ENCODE data around the gene TREM1.
"Not testable (repeated sequence)": the region's sequence is repeated elsewhere in the genome, so short reads cannot be mapped to it uniquely, and the experiment has no call there.

Gene TREM1

DNA sequence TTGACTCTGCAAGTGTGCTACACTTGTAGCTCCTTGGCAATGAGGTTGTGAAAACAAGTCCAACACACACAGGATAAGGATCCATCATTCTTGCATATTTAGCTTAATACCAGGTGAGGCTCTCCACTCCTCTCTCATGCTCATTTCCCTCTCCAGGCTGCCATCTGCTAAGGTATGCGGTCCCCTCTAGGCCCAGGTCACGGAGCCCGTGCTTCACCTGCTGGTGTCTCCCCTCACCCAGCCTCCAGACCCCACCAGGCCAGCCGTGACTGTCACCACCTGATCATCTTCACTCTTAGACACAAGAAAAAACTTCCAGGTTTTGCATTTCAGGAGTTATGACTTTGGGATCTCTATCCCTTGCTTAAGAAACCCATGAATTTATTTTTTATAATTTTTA is 34.7 kb upstream of the TREM1 start:
- H3K9me3 ChIP-seq (ENCODE audit: insufficient read depth, low read depth, low read length): no peaks in the 10 kb centered on the region
- H3K4me1 ChIP-seq (ENCODE audit: insufficient read depth, low read length): peaks cover 7% of the 10 kb centered on the region
- H3K9ac ChIP-seq (ENCODE audit: low read depth, low read length): no peak overlapping the region
- no peaks in the 10 kb centered on the region for H3K36me3 ChIP-seq (ENCODE audit: insufficient read depth, low read length)
- peaks cover 18% of the 10 kb centered on the region for H3K27me3 ChIP-seq (ENCODE audit: insufficient read depth, low read length)
- no peak overlapping the region for H3K27ac ChIP-seq (ENCODE audit: low read depth, low read length)
- no peak overlapping the region for H3K4me3 ChIP-seq (ENCODE audit: low read length)
- WGBS: 91% methylated on average over 4 of the region's 4 CpGs

DNA sequence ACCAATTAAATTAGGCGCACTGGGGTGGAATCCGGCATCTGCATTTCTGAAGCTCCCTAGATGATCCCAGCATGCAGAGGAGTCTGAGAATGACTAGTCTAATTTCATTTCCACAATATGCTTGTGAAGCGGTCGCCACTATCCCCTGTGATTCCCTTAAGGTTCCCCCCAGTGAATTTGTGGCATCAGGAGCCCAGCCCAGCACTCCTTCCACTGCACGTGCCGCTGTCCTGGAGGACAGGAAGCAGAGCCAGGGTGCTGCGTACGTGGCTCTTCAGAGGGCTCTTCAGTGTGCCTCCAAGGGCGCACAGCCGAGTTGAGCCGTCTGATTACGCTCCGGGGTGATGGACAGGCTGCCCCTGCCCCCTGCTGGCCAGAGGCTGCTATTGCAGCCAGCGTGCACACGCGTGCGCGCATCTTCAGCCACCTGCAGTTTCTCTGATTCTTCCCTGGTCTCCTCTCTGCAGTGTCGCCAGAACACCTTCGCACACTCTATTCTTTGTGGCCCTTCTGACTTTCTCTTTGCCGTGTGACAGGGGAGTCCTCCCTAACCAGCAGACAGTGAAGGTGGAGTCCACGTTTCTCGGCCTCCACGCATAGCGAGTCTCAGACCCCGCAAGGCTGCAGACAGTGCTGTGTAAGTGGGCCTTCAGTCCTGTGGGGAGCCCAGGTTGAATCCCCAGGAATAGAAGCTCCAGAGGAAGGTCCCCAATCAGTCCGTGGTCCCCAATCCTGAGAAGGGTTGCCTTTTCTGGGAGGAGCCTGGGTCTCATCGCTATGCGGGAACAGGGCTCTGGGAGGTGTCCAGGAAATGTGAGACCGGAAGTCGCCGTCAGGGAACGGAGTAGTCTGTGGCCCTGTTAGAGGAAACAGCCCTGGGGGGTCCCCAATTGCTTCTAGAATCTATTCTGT is 32.4 kb upstream of the TREM1 start:
- H3K4me3 ChIP-seq (ENCODE audit: low read length): peak overlapping the region; percentile 50
- H3K4me1 ChIP-seq (ENCODE audit: insufficient read depth, low read length): peaks cover 7% of the 10 kb centered on the region
- peaks cover 18% of the 10 kb centered on the region for H3K27me3 ChIP-seq (ENCODE audit: insufficient read depth, low read length)
- WGBS: 28% methylated on average over 32 of the region's 33 CpGs
- H3K9ac ChIP-seq (ENCODE audit: low read depth, low read length): peak overlapping the region; percentile 62
- H3K9me3 ChIP-seq (ENCODE audit: insufficient read depth, low read depth, low read length): no peaks in the 10 kb centered on the region
- no peaks in the 10 kb centered on the region for H3K36me3 ChIP-seq (ENCODE audit: insufficient read depth, low read length)
- H3K27ac ChIP-seq (ENCODE audit: low read depth, low read length): no peak overlapping the region

DNA sequence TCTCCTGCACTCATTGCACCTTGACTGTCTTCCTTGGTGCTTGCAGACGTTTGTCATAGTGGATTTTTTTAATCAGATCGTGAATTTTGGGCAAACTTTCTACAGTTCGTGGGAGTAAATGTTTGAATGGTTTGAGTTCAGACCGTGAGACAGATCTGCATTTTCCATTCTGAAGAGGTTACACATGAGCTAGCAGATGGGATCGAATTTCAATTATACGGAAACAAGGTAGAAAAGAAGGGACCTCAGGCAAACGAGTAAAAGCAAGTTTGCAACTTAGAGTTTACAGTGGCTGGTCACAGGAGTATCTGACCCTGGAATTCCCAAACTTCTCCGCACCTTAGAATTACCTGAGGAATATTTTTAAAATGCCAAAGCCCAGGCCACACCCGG is 31.8 kb upstream of the TREM1 start:
- Histone ChIP-seq H3K27me3 (ENCODE audit: insufficient read depth, low read length) (peaks cover 18% of the 10 kb centered on the region), H3K4me3 (ENCODE audit: low read length) (peak overlapping the region; percentile 50), H3K27ac (ENCODE audit: low read depth, low read length) (no peak overlapping the region), H3K36me3 (ENCODE audit: insufficient read depth, low read length) (no peaks in the 10 kb centered on the region), H3K9ac (ENCODE audit: low read depth, low read length) (peak overlapping the region; percentile 62), H3K9me3 (ENCODE audit: insufficient read depth, low read depth, low read length) (no peaks in the 10 kb centered on the region), H3K4me1 (ENCODE audit: insufficient read depth, low read length) (peaks cover 7% of the 10 kb centered on the region)
- 21% methylated on average over 9 of the region's 9 CpGs for WGBS

DNA sequence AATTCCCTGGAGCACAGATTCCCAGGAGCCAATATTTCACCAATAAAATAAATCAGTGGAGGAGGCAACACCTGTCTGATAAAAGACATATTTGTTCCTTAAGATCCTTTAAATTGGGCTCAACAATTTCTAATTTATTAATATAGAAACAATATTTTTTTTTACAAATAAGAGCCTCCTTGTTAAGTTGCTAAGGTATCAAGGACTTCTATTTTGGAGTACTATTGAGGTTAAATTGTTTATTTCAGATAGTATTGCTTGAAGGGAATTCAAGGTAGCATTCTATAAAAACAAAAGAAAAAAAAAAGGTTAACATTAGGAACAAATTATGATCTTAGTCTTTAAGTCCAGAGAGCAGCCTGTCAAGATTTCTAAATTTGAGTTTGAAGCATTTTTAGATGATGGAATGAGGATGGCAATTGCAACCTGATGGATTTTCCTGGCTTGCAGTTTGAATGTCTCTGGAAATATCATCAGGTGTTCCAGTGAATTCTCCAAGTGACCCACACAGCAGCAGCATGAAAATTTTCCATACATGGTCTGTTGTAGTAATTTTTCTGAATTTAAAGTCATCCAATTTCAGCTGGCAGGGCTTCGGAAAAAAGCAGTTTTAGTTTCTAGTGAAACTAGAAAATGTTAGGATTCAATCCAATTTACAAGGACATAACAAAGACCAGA is 29.6 kb upstream of the TREM1 start:
- peaks cover 7% of the 10 kb centered on the region for H3K4me1 ChIP-seq (ENCODE audit: insufficient read depth, low read length)
- H3K9me3 ChIP-seq (ENCODE audit: insufficient read depth, low read depth, low read length): no peaks in the 10 kb centered on the region
- peaks cover 18% of the 10 kb centered on the region for H3K27me3 ChIP-seq (ENCODE audit: insufficient read depth, low read length)
- WGBS: no CpG with 5 or more reads among the region's 1 CpG
- H3K9ac ChIP-seq (ENCODE audit: low read depth, low read length): no peak overlapping the region
- no peaks in the 10 kb centered on the region for H3K36me3 ChIP-seq (ENCODE audit: insufficient read depth, low read length)
- no peak overlapping the region for H3K27ac ChIP-seq (ENCODE audit: low read depth, low read length)
- H3K4me3 ChIP-seq (ENCODE audit: low read length): no peak overlapping the region

DNA sequence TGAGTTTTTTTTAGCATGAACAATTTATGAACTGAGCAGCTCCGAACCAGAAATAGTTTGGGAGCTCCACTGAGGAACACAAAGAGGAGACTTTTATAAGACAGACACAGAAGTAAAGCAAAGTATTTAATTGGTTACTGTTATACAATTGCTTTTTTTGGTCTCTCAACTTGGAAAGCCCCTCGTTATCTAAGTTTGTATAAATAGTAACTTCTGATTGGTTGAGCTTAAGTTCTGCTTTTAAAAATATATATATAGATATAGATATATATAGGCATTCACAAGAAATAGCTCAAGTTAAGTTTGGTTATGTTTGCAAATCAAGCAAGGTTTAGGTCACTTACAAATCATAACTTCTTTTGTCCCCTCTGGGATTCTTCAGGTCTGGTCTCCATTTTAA is 28.7 kb upstream of the TREM1 start:
- Histone ChIP-seq H3K9ac (ENCODE audit: low read depth, low read length) (no peak overlapping the region), H3K27ac (ENCODE audit: low read depth, low read length) (no peak overlapping the region), H3K4me3 (ENCODE audit: low read length) (no peak overlapping the region), H3K9me3 (ENCODE audit: insufficient read depth, low read depth, low read length) (no peaks in the 10 kb centered on the region), H3K27me3 (ENCODE audit: insufficient read depth, low read length) (peaks cover 18% of the 10 kb centered on the region), H3K4me1 (ENCODE audit: insufficient read depth, low read length) (peaks cover 7% of the 10 kb centered on the region), H3K36me3 (ENCODE audit: insufficient read depth, low read length) (no peaks in the 10 kb centered on the region)
- 87% methylated on average over 1 of the region's 2 CpGs for WGBS

DNA sequence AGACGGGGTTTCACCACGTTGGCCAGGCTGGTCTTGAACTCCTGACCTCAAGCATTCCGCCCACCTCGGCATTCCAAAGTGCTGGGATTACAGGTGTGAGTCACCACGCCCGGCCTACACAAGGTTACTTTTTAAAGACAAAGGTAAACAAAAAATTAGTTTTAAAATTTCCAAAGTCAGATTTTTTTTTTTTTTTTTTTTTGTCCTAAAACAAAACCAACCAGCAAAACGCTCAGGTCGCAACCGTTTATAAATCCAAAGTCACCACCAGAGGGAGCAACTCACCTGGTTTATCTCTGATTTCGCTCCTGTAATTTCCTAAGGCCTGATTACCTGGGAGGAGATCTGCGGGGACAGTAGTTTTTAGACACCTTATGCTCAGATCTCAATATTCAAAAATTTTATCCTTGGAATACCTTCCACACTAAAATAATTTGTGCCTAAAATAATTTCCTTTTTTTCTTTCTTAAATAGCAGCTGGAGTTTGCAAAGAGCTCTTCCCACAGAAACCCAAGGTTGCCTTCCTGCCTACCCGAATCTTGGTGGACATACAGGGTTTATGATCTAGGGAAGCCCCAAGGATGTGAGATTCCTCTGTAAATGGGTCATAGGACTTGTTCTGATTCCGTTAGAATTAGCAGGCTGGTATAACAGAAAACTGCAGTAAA is 19.8 kb upstream of the TREM1 start:
- H3K27ac ChIP-seq (ENCODE audit: low read depth, low read length): no peak overlapping the region
- H3K9ac ChIP-seq (ENCODE audit: low read depth, low read length): no peak overlapping the region
- H3K4me1 ChIP-seq (ENCODE audit: insufficient read depth, low read length): no peaks in the 10 kb centered on the region; the same call in 1 of the 2 replicates
- 53% methylated on average over 12 of the region's 13 CpGs for WGBS
- H3K9me3 ChIP-seq (ENCODE audit: insufficient read depth, low read depth, low read length): no peaks in the 10 kb centered on the region
- H3K27me3 ChIP-seq (ENCODE audit: insufficient read depth, low read length): no peaks in the 10 kb centered on the region
- H3K4me3 ChIP-seq (ENCODE audit: low read length): no peak overlapping the region
- H3K36me3 ChIP-seq (ENCODE audit: insufficient read depth, low read length): no peaks in the 10 kb centered on the region

DNA sequence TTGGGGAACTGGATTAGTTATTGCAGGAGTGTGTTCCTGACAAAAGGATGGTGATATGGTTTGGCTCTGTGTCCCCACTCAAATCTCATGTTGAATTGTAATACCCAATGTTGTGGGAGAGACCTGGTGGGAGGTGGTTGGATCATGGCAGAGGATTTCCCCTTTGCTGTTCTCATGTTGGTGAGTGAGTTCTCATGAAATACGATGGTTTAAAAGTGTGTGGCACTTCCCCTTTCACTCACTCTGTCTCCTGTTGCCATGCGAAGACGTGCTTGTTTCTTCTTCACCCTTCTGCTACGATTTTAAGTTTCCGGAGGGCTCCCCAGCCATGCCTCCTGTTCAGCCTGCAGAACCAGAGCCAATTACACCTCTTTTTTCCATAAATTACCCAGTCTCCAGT is 16.2 kb upstream of the TREM1 start:
- H3K27me3 ChIP-seq (ENCODE audit: insufficient read depth, low read length): no peaks in the 10 kb centered on the region
- H3K27ac ChIP-seq (ENCODE audit: low read depth, low read length): no peak overlapping the region
- 89% methylated on average over 5 of the region's 5 CpGs for WGBS
- H3K36me3 ChIP-seq (ENCODE audit: insufficient read depth, low read length): no peaks in the 10 kb centered on the region
- H3K4me3 ChIP-seq (ENCODE audit: low read length): no peak overlapping the region
- 0 out of 2 replicates have a peak, but pooled peaks cover 9% of the 10 kb centered on the region for H3K9me3 ChIP-seq (ENCODE audit: insufficient read depth, low read depth, low read length)
- H3K9ac ChIP-seq (ENCODE audit: low read depth, low read length): no peak overlapping the region
- H3K4me1 ChIP-seq (ENCODE audit: insufficient read depth, low read length): no peaks in the 10 kb centered on the region; the same call in 1 of the 2 replicates

DNA sequence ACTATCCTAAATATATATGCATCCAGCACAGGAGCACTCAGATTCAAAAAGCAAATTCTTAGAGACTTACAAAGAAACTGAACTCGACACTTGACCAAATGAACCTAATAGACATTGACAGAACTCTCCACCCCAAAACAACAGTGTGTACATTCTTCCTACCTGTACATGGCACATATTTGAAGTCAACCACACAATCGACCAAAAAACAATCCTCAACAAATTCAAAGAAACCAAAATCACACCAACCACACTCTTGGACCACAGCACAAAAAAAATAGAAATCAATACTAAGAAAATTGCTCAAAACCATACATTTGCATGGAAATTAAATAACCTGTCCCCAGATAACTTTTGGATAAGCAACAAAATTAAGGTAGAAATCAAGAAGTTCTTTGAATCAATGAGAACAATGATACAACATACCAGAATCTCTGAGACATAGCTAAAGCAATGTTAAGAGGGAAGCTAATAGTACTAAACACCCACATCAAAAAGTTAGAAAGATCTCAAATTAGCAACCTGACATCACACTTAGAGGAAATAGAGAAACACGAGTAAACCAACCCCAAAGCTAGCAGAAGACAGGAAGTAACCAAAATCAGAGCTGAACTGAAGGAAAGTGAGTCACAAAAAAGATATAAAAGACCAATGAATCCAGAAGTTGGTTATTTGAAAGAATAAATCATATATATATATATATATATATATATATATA is 12.5 kb upstream of the TREM1 start:
- H3K4me1 ChIP-seq (ENCODE audit: insufficient read depth, low read length): peaks cover 5% of the 10 kb centered on the region
- no peak overlapping the region for H3K9ac ChIP-seq (ENCODE audit: low read depth, low read length)
- peaks cover 4% of the 10 kb centered on the region; the same call in 1 of the 2 replicates for H3K27me3 ChIP-seq (ENCODE audit: insufficient read depth, low read length)
- H3K4me3 ChIP-seq (ENCODE audit: low read length): no peak overlapping the region
- no peak overlapping the region for H3K27ac ChIP-seq (ENCODE audit: low read depth, low read length)
- peaks cover 20% of the 10 kb centered on the region; the same call in 1 of the 2 replicates for H3K9me3 ChIP-seq (ENCODE audit: insufficient read depth, low read depth, low read length)
- H3K36me3 ChIP-seq (ENCODE audit: insufficient read depth, low read length): no peaks in the 10 kb centered on the region
- WGBS: 87% methylated on average over 3 of the region's 3 CpGs

DNA sequence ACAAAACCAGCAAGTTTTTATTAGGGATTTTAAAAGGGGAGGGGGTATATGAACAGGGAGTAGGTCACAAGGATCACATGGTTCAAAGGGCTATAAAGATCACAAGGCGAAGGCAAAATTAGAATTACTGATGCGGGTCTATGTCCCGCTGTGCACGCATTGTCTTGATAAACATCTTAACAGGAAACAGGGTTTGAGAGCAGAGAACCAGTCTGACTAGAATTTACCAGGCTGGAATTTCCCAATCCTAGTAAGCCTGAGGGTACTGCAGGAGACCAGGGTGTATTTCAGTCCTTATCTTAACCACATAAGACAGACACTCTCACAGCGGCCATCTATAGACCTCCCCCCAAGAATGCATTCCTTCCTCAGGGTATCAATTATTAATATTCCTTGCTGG is 10.8 kb upstream of the TREM1 start:
- not testable (repeated sequence) for H3K36me3 ChIP-seq (ENCODE audit: insufficient read depth, low read length); H3K4me3 ChIP-seq (ENCODE audit: low read length); H3K4me1 ChIP-seq (ENCODE audit: insufficient read depth, low read length); H3K9ac ChIP-seq (ENCODE audit: low read depth, low read length); H3K27ac ChIP-seq (ENCODE audit: low read depth, low read length)
- Histone ChIP-seq H3K27me3 (ENCODE audit: insufficient read depth, low read length) (peaks cover 21% of the 10 kb centered on the region), H3K9me3 (ENCODE audit: insufficient read depth, low read depth, low read length) (peaks cover 20% of the 10 kb centered on the region; the same call in 1 of the 2 replicates)
- WGBS: 92% methylated on average over 5 of the region's 5 CpGs

DNA sequence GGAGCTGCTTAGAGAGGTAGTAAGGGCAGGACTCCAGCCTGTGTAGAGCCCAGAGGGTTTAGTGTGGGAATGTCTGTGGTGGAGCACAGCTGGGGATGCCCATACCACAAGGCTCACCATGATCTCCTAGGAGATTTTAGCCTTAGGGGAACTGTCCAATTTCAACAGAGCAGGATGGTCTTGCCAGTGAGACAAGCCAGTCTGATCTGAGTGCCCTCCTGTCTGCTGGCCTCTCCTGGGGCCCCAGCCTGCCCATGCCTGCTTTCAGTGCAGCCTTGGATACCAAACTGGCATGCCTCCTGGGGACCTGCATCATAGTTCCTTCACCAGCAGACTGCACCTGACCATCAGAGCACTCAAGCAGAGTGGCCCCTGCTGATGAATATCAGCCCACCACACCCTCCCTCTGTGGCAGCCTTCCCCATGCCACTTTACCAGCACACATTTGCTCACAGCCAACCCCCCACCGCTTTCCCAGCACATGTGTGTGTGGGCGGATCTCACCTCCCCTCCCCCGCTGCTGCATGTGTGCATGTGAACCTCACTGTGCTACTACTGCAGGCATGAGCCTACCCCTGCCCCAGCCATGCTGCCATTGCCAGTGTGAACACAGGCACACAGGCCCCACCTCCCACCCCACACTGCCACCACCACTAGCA is 7.9 kb upstream of the TREM1 start:
- no peaks in the 10 kb centered on the region for H3K36me3 ChIP-seq (ENCODE audit: insufficient read depth, low read length)
- no peak overlapping the region for H3K4me3 ChIP-seq (ENCODE audit: low read length)
- WGBS: 92% methylated on average over 3 of the region's 3 CpGs
- H3K27me3 ChIP-seq (ENCODE audit: insufficient read depth, low read length): peaks cover 43% of the 10 kb centered on the region
- peaks cover 13% of the 10 kb centered on the region for H3K4me1 ChIP-seq (ENCODE audit: insufficient read depth, low read length)
- no peak overlapping the region for H3K9ac ChIP-seq (ENCODE audit: low read depth, low read length)
- H3K9me3 ChIP-seq (ENCODE audit: insufficient read depth, low read depth, low read length): peaks cover 17% of the 10 kb centered on the region; the same call in 1 of the 2 replicates
- no peak overlapping the region for H3K27ac ChIP-seq (ENCODE audit: low read depth, low read length)

All from HUES64 (cell line).